ENCODE results near the gene WDHD1.

DNA sequence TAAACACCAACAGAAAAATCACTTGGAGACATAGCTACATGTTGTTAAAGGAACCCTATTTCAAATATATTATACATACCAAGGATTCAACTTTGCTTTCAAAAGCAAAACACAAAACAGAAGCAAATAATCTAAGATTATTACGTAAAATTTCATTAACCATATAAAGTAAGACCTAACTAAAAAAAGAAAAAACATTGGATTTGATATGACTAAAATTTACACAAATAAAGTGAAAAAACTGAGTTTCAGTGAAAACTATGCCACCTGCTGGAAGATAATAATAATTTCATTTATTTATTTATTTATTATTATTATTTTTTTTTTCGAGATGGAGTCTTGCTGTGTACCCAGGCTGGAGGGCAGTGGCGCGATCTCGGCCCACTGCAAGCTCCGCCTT, 45.2 kb downstream of the WDHD1 start:
- TF ChIP-seq CTCF (IDR thresholded peaks at IDR 0.05) (no peak), POLR2A (IDR thresholded peaks at IDR 0.05) (no peak), POLR2AphosphoS5 (IDR thresholded peaks at IDR 0.05) (no peak), EP300 (IDR thresholded peaks at IDR 0.05) (no peak)
